SK-N-SH treated with all-trans-retinoic acid at 6 μM for 48 hours (cell line): ENCODE results near the gene MLH1.

Experiments
- ATAC-seq: fragments of 200-7000 bp; cut with Tn5 transposase; 3 replicates; pipeline ENCODE4 v1.9.1; 2020; ENCODE audit warnings: mild to moderate bottlenecking, moderate library complexity
- ARNTL ChIP-seq: fragments of 450-650 bp; formaldehyde crosslinking; IDR thresholded peaks from 2 replicates; pipeline ENCODE4 v1.5.0; 2020; ENCODE audit warnings: low read depth, mild to moderate bottlenecking, moderate library complexity, borderline replicate concordance
- BACH2 ChIP-seq: fragments of 250-450 bp; sonication (Bioruptor Pico); IDR thresholded peaks from 2 replicates; pipeline ENCODE4 v1.9.0; 2021; ENCODE audit warnings: mild to moderate bottlenecking, borderline replicate concordance
- CREB5 ChIP-seq: fragments of 250-450 bp; sonication (Bioruptor Pico); IDR thresholded peaks from 2 replicates; pipeline ENCODE4 v1.5.1; 2020; ENCODE audit warnings: low read depth, mild to moderate bottlenecking, moderate library complexity
- CSDC2 ChIP-seq: fragments of 250-450 bp; sonication (Bioruptor Pico); IDR thresholded peaks from 2 replicates; pipeline ENCODE4 v1.5.0; 2020; ENCODE audit warnings: mild to moderate bottlenecking, moderate library complexity
- CSRNP3 ChIP-seq: fragments of 250-450 bp; sonication (Bioruptor Pico); IDR thresholded peaks from 2 replicates; pipeline ENCODE4 v1.5.1; 2021; ENCODE audit warnings: mild to moderate bottlenecking, moderate library complexity
- ESRRG ChIP-seq: fragments of 250-450 bp; sonication (Bioruptor Pico); IDR thresholded peaks from 2 replicates; pipeline ENCODE4 v1.6.1; 2021; ENCODE audit warnings: mild to moderate bottlenecking
- GLIS3 ChIP-seq: fragments of 250-450 bp; sonication (Bioruptor Pico); IDR thresholded peaks from 2 replicates; pipeline ENCODE4 v1.5.0; 2020; ENCODE audit warnings: mild to moderate bottlenecking, moderate library complexity
- OSR1 ChIP-seq: fragments of 250-450 bp; sonication (Bioruptor Pico); IDR thresholded peaks from 2 replicates; pipeline ENCODE4 v1.8.0; 2022; ENCODE audit warnings: moderate library complexity, mild to moderate bottlenecking, inconsistent platforms
- PATZ1 ChIP-seq: fragments of 250-450 bp; sonication (Bioruptor Pico); IDR thresholded peaks from 2 replicates; pipeline ENCODE4 v1.8.0; 2020; ENCODE audit warnings: mild to moderate bottlenecking, moderate library complexity, borderline replicate concordance
- POU6F1 ChIP-seq: fragments of 250-450 bp; sonication (Bioruptor Pico); IDR thresholded peaks from 2 replicates; pipeline ENCODE4 v1.8.0; 2021; ENCODE audit warnings: low read depth, mild to moderate bottlenecking, moderate library complexity, borderline replicate concordance
- PPARA ChIP-seq: fragments of 250-450 bp; sonication (Bioruptor Pico); IDR thresholded peaks from 2 replicates; pipeline ENCODE4 v1.5.0; 2020; ENCODE audit warnings: mild to moderate bottlenecking, borderline replicate concordance
- RARB ChIP-seq: fragments of 250-450 bp; sonication (Bioruptor Pico); IDR thresholded peaks from 2 replicates; pipeline ENCODE4 v1.8.0; 2021; ENCODE audit warnings: mild to moderate bottlenecking, moderate library complexity
- SNAI2 ChIP-seq: fragments of 250-450 bp; sonication (Bioruptor Pico); IDR thresholded peaks from 2 replicates; pipeline ENCODE4 v1.5.0; 2020; ENCODE audit warnings: mild to moderate bottlenecking, moderate library complexity
- TCF4 ChIP-seq: fragments of 250-450 bp; sonication (Bioruptor Pico); IDR thresholded peaks from 2 replicates; pipeline ENCODE4 v1.8.0; 2021; ENCODE audit warnings: mild to moderate bottlenecking, moderate library complexity, borderline replicate concordance
- TOX ChIP-seq: fragments of 250-450 bp; sonication (Bioruptor Pico); IDR thresholded peaks from 2 replicates; pipeline ENCODE4 v1.8.0; 2021; ENCODE audit warnings: mild to moderate bottlenecking, moderate library complexity, borderline replicate concordance
- ZFP3 ChIP-seq: fragments of 250-450 bp; sonication (Bioruptor Pico); IDR thresholded peaks from 2 replicates; pipeline ENCODE4 v1.5.0; 2020; ENCODE audit warnings: mild to moderate bottlenecking, moderate library complexity
- ZFP30 ChIP-seq: fragments of 450-650 bp; formaldehyde crosslinking; IDR thresholded peaks from 2 replicates; pipeline ENCODE4 v1.5.0; 2022; ENCODE audit warnings: mild to moderate bottlenecking, moderate library complexity
- ZNF565 ChIP-seq: fragments of 450-650 bp; formaldehyde crosslinking; conservative IDR thresholded peaks from 2 replicates; pipeline ENCODE4 v1.5.0; 2020; ENCODE audit warnings: low read depth, mild to moderate bottlenecking, moderate library complexity
- ZNF70 ChIP-seq: fragments of 450-650 bp; formaldehyde crosslinking; IDR thresholded peaks from 2 replicates; pipeline ENCODE4 v1.5.0; 2020; ENCODE audit warnings: mild to moderate bottlenecking, moderate library complexity
- ZNF8 ChIP-seq: fragments of 450-650 bp; formaldehyde crosslinking; IDR thresholded peaks from 2 replicates; pipeline ENCODE4 v1.5.0; 2020; ENCODE audit warnings: mild to moderate bottlenecking, moderate library complexity

Gene MLH1

GRCh38 chr3:37067577-37067976 lies 74.3 kb downstream of the MLH1 start:
- ATAC-seq: no peak
- TF ChIP-seq RARB (CRISPR knock-in tag) (no peak), POU6F1 (CRISPR knock-in tag) (no peak), CREB5 (no peak), ZNF8 (CRISPR knock-in tag) (no peak), SNAI2 (CRISPR knock-in tag) (no peak), TCF4 (CRISPR knock-in tag) (no peak), BACH2 (CRISPR knock-in tag) (no peak), ARNTL (CRISPR knock-in tag) (no peak), ZNF565 (CRISPR knock-in tag) (no peak), CSDC2 (CRISPR knock-in tag) (no peak), ZNF70 (CRISPR knock-in tag) (no peak), OSR1 (CRISPR knock-in tag) (no peak), GLIS3 (CRISPR knock-in tag) (no peak), ESRRG (CRISPR knock-in tag) (no peak), PPARA (CRISPR knock-in tag) (no peak), TOX (CRISPR knock-in tag) (no peak), PATZ1 (CRISPR knock-in tag) (no peak), ZFP30 (CRISPR knock-in tag) (no peak)

GRCh38 chr3:37068031-37068430 lies 74.7 kb downstream of the MLH1 start:
- ATAC-seq: no peak
- no peak for TF ChIP-seq BACH2 (CRISPR knock-in tag)
- TF ChIP-seq ZNF565 (CRISPR knock-in tag): no peak
- TF ChIP-seq CSRNP3 (CRISPR knock-in tag): no peak
- TF ChIP-seq POU6F1 (CRISPR knock-in tag): no peak
- no peak for TF ChIP-seq GLIS3 (CRISPR knock-in tag)
- TF ChIP-seq ARNTL (CRISPR knock-in tag): no peak
- no peak for TF ChIP-seq PATZ1 (CRISPR knock-in tag)
- TF ChIP-seq RARB (CRISPR knock-in tag): no peak
- TF ChIP-seq TOX (CRISPR knock-in tag): no peak
- TF ChIP-seq ZFP3 (CRISPR knock-in tag): no peak
- no peak for TF ChIP-seq TCF4 (CRISPR knock-in tag)
- TF ChIP-seq ESRRG (CRISPR knock-in tag): no peak
- TF ChIP-seq ZNF70 (CRISPR knock-in tag): no peak
- no peak for TF ChIP-seq SNAI2 (CRISPR knock-in tag)
- TF ChIP-seq ZFP30 (CRISPR knock-in tag): no peak
- no peak for TF ChIP-seq PPARA (CRISPR knock-in tag)
